ENCODE results near the gene ERC1.
A peak's percentile ranks its signal among the peaks of the same experiment; 100 is the strongest.

ERC1 gene

DNA sequence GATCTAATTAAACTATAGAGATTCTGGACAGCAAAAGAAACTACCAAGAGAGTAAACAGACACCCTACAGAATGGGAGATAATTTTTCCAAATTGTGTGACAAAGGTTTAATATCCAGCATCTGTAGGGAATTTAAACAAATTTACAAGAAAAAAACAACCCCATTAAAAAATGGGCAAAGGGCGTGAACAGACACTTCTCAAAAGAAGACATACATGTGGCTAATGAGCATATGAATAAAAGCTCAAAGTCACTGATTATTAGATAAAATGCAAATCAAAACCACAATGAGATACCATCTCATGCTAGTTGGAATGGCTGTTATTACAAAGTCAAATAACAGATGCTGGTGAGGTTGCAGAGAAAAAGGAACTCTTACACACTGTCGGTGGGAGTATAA lies 309.4 kb downstream of the ERC1 start:
- no peak for DNase-seq (ENCODE audit: low read depth in 1 of 2, low spot score in 1 of 2)
- no peak overlapping the region for H3K27ac ChIP-seq (replicated peaks)
- H3K27me3 ChIP-seq (ENCODE audit: insufficient read depth, poor library complexity, severe bottlenecking) = no peaks in the 10 kb centered on the region
- no peak for TF ChIP-seq POLR2AphosphoS5 (IDR thresholded peaks at IDR 0.05; ENCODE audit: low read depth)
- TF ChIP-seq, protein P1, sequence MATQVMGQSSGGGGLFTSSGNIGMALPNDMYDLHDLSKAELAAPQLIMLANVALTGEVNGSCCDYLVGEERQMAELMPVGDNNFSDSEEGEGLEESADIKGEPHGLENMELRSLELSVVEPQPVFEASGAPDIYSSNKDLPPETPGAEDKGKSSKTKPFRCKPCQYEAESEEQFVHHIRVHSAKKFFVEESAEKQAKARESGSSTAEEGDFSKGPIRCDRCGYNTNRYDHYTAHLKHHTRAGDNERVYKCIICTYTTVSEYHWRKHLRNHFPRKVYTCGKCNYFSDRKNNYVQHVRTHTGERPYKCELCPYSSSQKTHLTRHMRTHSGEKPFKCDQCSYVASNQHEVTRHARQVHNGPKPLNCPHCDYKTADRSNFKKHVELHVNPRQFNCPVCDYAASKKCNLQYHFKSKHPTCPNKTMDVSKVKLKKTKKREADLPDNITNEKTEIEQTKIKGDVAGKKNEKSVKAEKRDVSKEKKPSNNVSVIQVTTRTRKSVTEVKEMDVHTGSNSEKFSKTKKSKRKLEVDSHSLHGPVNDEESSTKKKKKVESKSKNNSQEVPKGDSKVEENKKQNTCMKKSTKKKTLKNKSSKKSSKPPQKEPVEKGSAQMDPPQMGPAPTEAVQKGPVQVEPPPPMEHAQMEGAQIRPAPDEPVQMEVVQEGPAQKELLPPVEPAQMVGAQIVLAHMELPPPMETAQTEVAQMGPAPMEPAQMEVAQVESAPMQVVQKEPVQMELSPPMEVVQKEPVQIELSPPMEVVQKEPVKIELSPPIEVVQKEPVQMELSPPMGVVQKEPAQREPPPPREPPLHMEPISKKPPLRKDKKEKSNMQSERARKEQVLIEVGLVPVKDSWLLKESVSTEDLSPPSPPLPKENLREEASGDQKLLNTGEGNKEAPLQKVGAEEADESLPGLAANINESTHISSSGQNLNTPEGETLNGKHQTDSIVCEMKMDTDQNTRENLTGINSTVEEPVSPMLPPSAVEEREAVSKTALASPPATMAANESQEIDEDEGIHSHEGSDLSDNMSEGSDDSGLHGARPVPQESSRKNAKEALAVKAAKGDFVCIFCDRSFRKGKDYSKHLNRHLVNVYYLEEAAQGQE (IDR thresholded peaks at IDR 0.05; ENCODE audit: insufficient replicate concordance, low read depth) = no peak
- TF ChIP-seq SPI1 (IDR thresholded peaks at IDR 0.05; ENCODE audit: borderline replicate concordance, low read depth) = no peak
- TF ChIP-seq, protein P2, sequence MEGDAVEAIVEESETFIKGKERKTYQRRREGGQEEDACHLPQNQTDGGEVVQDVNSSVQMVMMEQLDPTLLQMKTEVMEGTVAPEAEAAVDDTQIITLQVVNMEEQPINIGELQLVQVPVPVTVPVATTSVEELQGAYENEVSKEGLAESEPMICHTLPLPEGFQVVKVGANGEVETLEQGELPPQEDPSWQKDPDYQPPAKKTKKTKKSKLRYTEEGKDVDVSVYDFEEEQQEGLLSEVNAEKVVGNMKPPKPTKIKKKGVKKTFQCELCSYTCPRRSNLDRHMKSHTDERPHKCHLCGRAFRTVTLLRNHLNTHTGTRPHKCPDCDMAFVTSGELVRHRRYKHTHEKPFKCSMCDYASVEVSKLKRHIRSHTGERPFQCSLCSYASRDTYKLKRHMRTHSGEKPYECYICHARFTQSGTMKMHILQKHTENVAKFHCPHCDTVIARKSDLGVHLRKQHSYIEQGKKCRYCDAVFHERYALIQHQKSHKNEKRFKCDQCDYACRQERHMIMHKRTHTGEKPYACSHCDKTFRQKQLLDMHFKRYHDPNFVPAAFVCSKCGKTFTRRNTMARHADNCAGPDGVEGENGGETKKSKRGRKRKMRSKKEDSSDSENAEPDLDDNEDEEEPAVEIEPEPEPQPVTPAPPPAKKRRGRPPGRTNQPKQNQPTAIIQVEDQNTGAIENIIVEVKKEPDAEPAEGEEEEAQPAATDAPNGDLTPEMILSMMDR (IDR thresholded peaks at IDR 0.05; ENCODE audit: insufficient read depth, low read length) = no peak
- TF ChIP-seq GABPA (IDR thresholded peaks at IDR 0.05; ENCODE audit: low read depth) = no peak
- H3K4me3 ChIP-seq (replicated peaks; ENCODE audit: insufficient read depth, low read length) = no peak overlapping the region

DNA sequence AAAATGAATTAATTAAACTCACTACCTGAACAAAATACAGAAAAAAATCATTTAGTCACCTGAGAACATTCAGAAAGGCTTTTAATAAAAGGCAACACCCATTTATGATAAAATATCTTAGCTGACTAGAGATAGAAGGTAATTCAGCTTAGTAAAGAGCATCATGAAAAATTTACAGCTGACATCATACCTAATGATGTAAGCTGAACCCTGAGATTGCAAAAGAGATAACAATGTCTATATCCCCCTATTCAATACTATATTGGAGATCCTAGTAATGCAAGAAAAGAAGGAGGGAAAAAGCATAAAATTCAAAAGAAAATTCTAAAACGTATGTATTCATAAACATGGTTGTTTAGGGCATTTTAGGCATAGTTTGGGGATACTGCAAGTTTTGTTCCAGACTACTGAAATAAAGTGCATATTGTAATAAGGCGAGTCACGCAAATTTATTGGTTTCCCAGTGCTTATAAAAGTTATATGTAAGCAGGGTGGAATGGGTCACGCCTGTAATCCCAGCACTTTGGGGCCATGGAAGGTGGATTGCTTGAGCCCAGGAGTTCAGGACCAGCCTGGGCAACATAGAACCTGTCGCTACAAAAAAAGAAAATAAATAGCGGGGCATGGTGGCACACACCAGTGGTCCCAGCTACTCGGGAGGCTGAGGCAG lies 311.3 kb downstream of the ERC1 start:
- H3K27ac ChIP-seq (replicated peaks) = no peak overlapping the region
- H3K4me3 ChIP-seq (replicated peaks; ENCODE audit: insufficient read depth, low read length) = no peak overlapping the region
- TF ChIP-seq, protein P2 (IDR thresholded peaks at IDR 0.05; ENCODE audit: insufficient read depth, low read length) = no peak
- no peak for TF ChIP-seq SPI1 (IDR thresholded peaks at IDR 0.05; ENCODE audit: borderline replicate concordance, low read depth)
- no peak for TF ChIP-seq GABPA (IDR thresholded peaks at IDR 0.05; ENCODE audit: low read depth)
- TF ChIP-seq POLR2AphosphoS5 (IDR thresholded peaks at IDR 0.05; ENCODE audit: low read depth) = no peak
- TF ChIP-seq, protein P1 (IDR thresholded peaks at IDR 0.05; ENCODE audit: insufficient replicate concordance, low read depth) = no peak
- no peaks in the 10 kb centered on the region for H3K27me3 ChIP-seq (ENCODE audit: insufficient read depth, poor library complexity, severe bottlenecking)
- DNase-seq (ENCODE audit: low read depth in 1 of 2, low spot score in 1 of 2) = no peak

DNA sequence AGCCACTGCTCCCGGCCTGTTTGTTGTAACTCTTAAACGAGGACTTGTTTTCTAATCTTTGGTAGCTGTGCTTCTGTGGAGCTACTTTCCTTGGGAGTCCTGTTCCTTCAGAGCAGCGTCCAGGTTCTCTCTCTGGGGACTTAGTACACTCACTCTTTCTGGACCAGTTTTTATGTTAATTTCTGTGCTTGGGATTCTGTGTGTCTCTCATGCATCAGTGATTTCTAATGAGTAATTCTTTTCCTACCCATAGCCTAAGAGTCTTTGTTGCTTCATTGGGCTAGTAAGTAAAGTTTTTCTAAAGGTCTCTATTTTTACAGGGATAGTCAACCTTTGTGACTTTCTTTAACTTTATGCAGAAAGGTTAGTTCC lies 314.0 kb downstream of the ERC1 start:
- TF ChIP-seq SPI1 (IDR thresholded peaks at IDR 0.05; ENCODE audit: borderline replicate concordance, low read depth) = no peak
- TF ChIP-seq, protein P1 (IDR thresholded peaks at IDR 0.05; ENCODE audit: insufficient replicate concordance, low read depth) = no peak
- TF ChIP-seq, protein P2 (IDR thresholded peaks at IDR 0.05; ENCODE audit: insufficient read depth, low read length) = no peak
- TF ChIP-seq GABPA (IDR thresholded peaks at IDR 0.05; ENCODE audit: low read depth) = no peak
- no peak for TF ChIP-seq POLR2AphosphoS5 (IDR thresholded peaks at IDR 0.05; ENCODE audit: low read depth)
- peak overlapping the region; percentile 62 for H3K27ac ChIP-seq (replicated peaks)
- H3K4me3 ChIP-seq (replicated peaks; ENCODE audit: insufficient read depth, low read length) = no peak overlapping the region
- H3K27me3 ChIP-seq (ENCODE audit: insufficient read depth, poor library complexity, severe bottlenecking) = no peaks in the 10 kb centered on the region
- DNase-seq (ENCODE audit: low read depth in 1 of 2, low spot score in 1 of 2) = no peak
